H1 (cell line): ENCODE data around the gene RIPOR2. TPM values are rescaled to one million over a fixed set of nuclear protein-coding genes. Genes with fewer than 3 reads are reported as not detected.

Experiments
- CTCF ChIA-PET: fragments of 300-600 bp; sonication (Branson Sonifier 250); formaldehyde crosslinking; loops from one replicate; lab custom pipeline; 2021; ENCODE audit not compliant: partially characterized antibody; lab: Charles Lee
- POLR2A ChIA-PET: fragments of 300-600 bp; sonication (Branson Sonifier 250); formaldehyde crosslinking; loops from one replicate; lab custom pipeline; 2021; ENCODE audit warnings: inconsistent platforms; ENCODE audit not compliant: partially characterized antibody; lab: Charles Lee
- DNase-seq, 2 experiments: peaks; one replicate each; pipeline versions ENCODE4 v3.0.0 to v3.0.0-alpha.2; 2010 to 2022; ENCODE audit warnings: low spot score in 2 of 2, low read depth in 1 of 2, mixed read lengths in 1 of 2
- FAIRE-seq: peaks from 2 replicates; lab custom pipeline; 2011; peaks lifted over from hg19 to GRCh38; lab: Jason Lieb, UNC
- H2AFZ ChIP-seq: 2 replicates; pipeline ENCODE4 v1.8.1; 2012; ENCODE audit warnings: low read length, inconsistent platforms
- H2AK5ac ChIP-seq: 2 replicates; pipeline ENCODE4 v1.6.1; 2013; ENCODE audit warnings: low read depth, low read length
- H2BK120ac ChIP-seq: replicated peaks from 2 replicates; pipeline ENCODE3; 2013; ENCODE audit warnings: low read depth, low read length, inconsistent platforms
- H2BK12ac ChIP-seq: 2 replicates; pipeline ENCODE4 v1.6.1; 2013; ENCODE audit warnings: low read depth, low read length
- H2BK15ac ChIP-seq: 2 replicates; pipeline ENCODE4 v1.6.1; 2013; ENCODE audit warnings: low read length
- H2BK20ac ChIP-seq: 2 replicates; pipeline ENCODE4 v1.6.1; 2013; ENCODE audit warnings: low read length
- H2BK5ac ChIP-seq: 2 replicates; pipeline ENCODE4 v1.6.1; 2013; ENCODE audit warnings: low read depth, low read length
- H3K14ac ChIP-seq: 2 replicates; pipeline ENCODE4 v1.6.1; 2013; ENCODE audit warnings: inconsistent platforms; ENCODE audit not compliant: insufficient read length
- H3K18ac ChIP-seq: 2 replicates; pipeline ENCODE4 v1.6.1; 2013; ENCODE audit warnings: low read length; ENCODE audit errors: extremely low read depth
- H3K23ac ChIP-seq: 2 replicates; pipeline ENCODE4 v1.6.1; 2013; ENCODE audit warnings: inconsistent platforms; ENCODE audit not compliant: insufficient read length
- H3K23me2 ChIP-seq: 2 replicates; pipeline ENCODE4 v1.6.1; 2013; ENCODE audit warnings: low read depth, low read length
- H3K27ac ChIP-seq: 2 replicates; pipeline ENCODE4 v1.6.1; 2011; ENCODE audit warnings: low read depth, low read length, inconsistent platforms
- H3K27me3 ChIP-seq, 4 experiments: replicated peaks in 1 of 4; 1 replicate in 1 of 4; 2 replicates in 3 of 4; pipeline versions ENCODE4 v1.6.1 to v1.8.1; 2011 to 2013; ENCODE audit warnings: low read length in 3 of 4, mild to moderate bottlenecking in 3 of 4, inconsistent platforms in 2 of 4, mixed read lengths in 2 of 4, moderate library complexity in 1 of 4; ENCODE audit not compliant: control insufficient read depth in 3 of 4, insufficient read depth in 3 of 4; ENCODE audit errors: extremely low read depth in 1 of 4
- H3K36me3 ChIP-seq, 4 experiments: 2 replicates each; pipeline versions ENCODE4 v1.6.1 to v1.8.1; 2011 to 2013; ENCODE audit warnings: mild to moderate bottlenecking in 4 of 4, low read length in 3 of 4, moderate library complexity in 2 of 4, control low read depth in 1 of 4, inconsistent platforms in 1 of 4; ENCODE audit not compliant: insufficient read depth in 4 of 4, control insufficient read depth in 2 of 4
- H3K4ac ChIP-seq: replicated peaks from 2 replicates; pipeline ENCODE3; 2013; ENCODE audit warnings: low read length, low read depth, mixed read lengths, inconsistent platforms; ENCODE audit not compliant: insufficient read length
- H3K4me1 ChIP-seq, 4 experiments: replicated peaks in 1 of 4; 1 replicate in 1 of 4; 2 replicates in 3 of 4; pipeline versions ENCODE4 v1.6.1 to v1.8.1; 2011 to 2013; ENCODE audit warnings: low read length in 3 of 4, inconsistent platforms in 2 of 4, mixed read lengths in 1 of 4; ENCODE audit not compliant: insufficient read depth in 4 of 4, control insufficient read depth in 3 of 4
- H3K4me2 ChIP-seq, 2 experiments: 2 replicates each; pipeline versions ENCODE4 v1.6.1 to v1.8.1; 2011 to 2013; ENCODE audit warnings: low read depth in 2 of 2, low read length in 2 of 2, control low read depth in 1 of 2, inconsistent platforms in 1 of 2, mild to moderate bottlenecking in 1 of 2; ENCODE audit not compliant: insufficient read depth in 1 of 2
- H3K4me3 ChIP-seq, 4 experiments: fragments of 200-600, 300-600 bp in 1 of 4; sonication (generic), shearing (Covaris generic), sonication (Bioruptor Twin) in 1 of 4; 2 replicates each; pipeline versions ENCODE4 v1.5.1 to v1.8.1; 2011 to 2016; ENCODE audit warnings: low read length in 4 of 4, low read depth in 3 of 4, control low read depth in 2 of 4, inconsistent platforms in 2 of 4, mild to moderate bottlenecking in 2 of 4, mixed read lengths in 1 of 4, moderate library complexity in 1 of 4; ENCODE audit not compliant: insufficient read depth in 2 of 4; ENCODE audit errors: extremely low read depth in 1 of 4
- H3K56ac ChIP-seq: replicated peaks from 2 replicates; pipeline ENCODE3; 2013; ENCODE audit warnings: low read depth, mild to moderate bottlenecking, mixed read lengths, low read length, inconsistent platforms; ENCODE audit not compliant: insufficient read length
- H3K79me1 ChIP-seq: 2 replicates; pipeline ENCODE4 v1.6.1; 2013; ENCODE audit warnings: low read depth, low read length, control low read depth
- H3K79me2 ChIP-seq, 2 experiments: 2 replicates each; pipeline versions ENCODE4 v1.6.1 to v1.8.1; 2012 to 2013; ENCODE audit warnings: low read length in 2 of 2, mild to moderate bottlenecking in 2 of 2, inconsistent platforms in 1 of 2; ENCODE audit not compliant: insufficient read depth in 2 of 2, control insufficient read depth in 1 of 2
- H3K9ac ChIP-seq, 4 experiments: replicated peaks in 1 of 4; 1 replicate in 1 of 4; 2 replicates in 3 of 4; pipeline versions ENCODE4 v1.6.1 to v1.8.1; 2011 to 2013; ENCODE audit warnings: low read depth in 3 of 4, low read length in 3 of 4, control low read depth in 2 of 4, mild to moderate bottlenecking in 2 of 4, moderate library complexity in 2 of 4, inconsistent platforms in 1 of 4; ENCODE audit errors: extremely low read depth in 1 of 4
- H3K9me3 ChIP-seq, 2 experiments: 2 replicates each; pipeline versions ENCODE4 v1.6.1 to v1.8.1; 2012 to 2013; ENCODE audit warnings: mild to moderate bottlenecking in 2 of 2, moderate library complexity in 2 of 2, control low read depth in 1 of 2, inconsistent platforms in 1 of 2, low read depth in 1 of 2, low read length in 1 of 2, mixed read lengths in 1 of 2; ENCODE audit not compliant: insufficient read depth in 2 of 2
- H4K20me1 ChIP-seq, 2 experiments: replicated peaks in 1 of 2; 2 replicates each; pipeline versions ENCODE3 to v1.8.1; 2011 to 2013; ENCODE audit warnings: inconsistent platforms in 2 of 2, low read length in 2 of 2, mild to moderate bottlenecking in 1 of 2; ENCODE audit not compliant: insufficient read depth in 2 of 2, control insufficient read depth in 1 of 2
- H4K5ac ChIP-seq: 2 replicates; pipeline ENCODE4 v1.6.1; 2013; ENCODE audit warnings: low read length, low read depth, mixed read lengths, inconsistent platforms; ENCODE audit not compliant: insufficient read length
- H4K8ac ChIP-seq: 2 replicates; pipeline ENCODE4 v1.8.0; 2013; ENCODE audit warnings: mild to moderate bottlenecking, moderate library complexity, low read length, inconsistent platforms; ENCODE audit not compliant: insufficient read depth; ENCODE audit errors: extremely low read depth
- H4K91ac ChIP-seq: replicated peaks from 2 replicates; pipeline ENCODE3; 2013; ENCODE audit warnings: low read length, mixed read lengths, inconsistent platforms; ENCODE audit not compliant: insufficient read length
- BACH1 ChIP-seq: IDR thresholded peaks from 2 replicates; pipeline ENCODE4 v1.6.1; 2012; ENCODE audit warnings: low read length, improper control_type of control experiment
- CREB1 ChIP-seq: IDR thresholded peaks from 2 replicates; pipeline ENCODE4 v1.6.1; 2012; ENCODE audit warnings: inconsistent platforms
- EGR1 ChIP-seq: IDR thresholded peaks from 2 replicates; pipeline ENCODE4 v1.6.1; 2011; ENCODE audit warnings: low read depth, low read length, borderline replicate concordance
- GABPA ChIP-seq: IDR thresholded peaks from 2 replicates; pipeline ENCODE4 v1.6.1; 2011; ENCODE audit warnings: mild to moderate bottlenecking, low read length, moderate library complexity, borderline replicate concordance; ENCODE audit not compliant: insufficient read depth
- KDM5A ChIP-seq: fragments of 200-600 bp; IDR thresholded peaks from 2 replicates; pipeline ENCODE4 v1.7.1; 2012; ENCODE audit warnings: mild to moderate bottlenecking, low read length, inconsistent platforms, mixed read lengths
- PHF8 ChIP-seq: fragments of 200-600 bp; sonication (generic); conservative IDR thresholded peaks from 2 replicates; pipeline ENCODE4 v1.7.1; 2012; ENCODE audit warnings: low read depth, mild to moderate bottlenecking, inconsistent platforms, low read length, moderate library complexity
- SIRT6 ChIP-seq: IDR thresholded peaks from one replicate; pipeline ENCODE4 v1.7.1; 2012; ENCODE audit warnings: low read length, inconsistent platforms
- SIX5 ChIP-seq: IDR thresholded peaks from 2 replicates; pipeline ENCODE4 v1.6.1; 2011; ENCODE audit warnings: mild to moderate bottlenecking, low read depth, low read length
- SP2 ChIP-seq: IDR thresholded peaks from 2 replicates; pipeline ENCODE4 v1.6.1; 2012; ENCODE audit warnings: mild to moderate bottlenecking, low read length, inconsistent platforms
- WGBS, 2 experiments: shearing (Covaris generic) in 1 of 2; methylation state at CpG; one replicate each; pipeline versions ENCODE4 v1.1.6 to v1.1.7; 2013 to 2015; ENCODE audit warnings: low lambda C conversion rate in 2 of 2, mixed read lengths in 2 of 2, inconsistent platforms in 1 of 2, low coverage in 1 of 2, missing lambda C conversion rate in 1 of 2; ENCODE audit not compliant: insufficient replicate concordance in 2 of 2, insufficient coverage in 1 of 2, insufficient read length in 1 of 2; ENCODE audit errors: extremely low coverage in 1 of 2, missing lambda C conversion rate in 1 of 2; 5-methylcytosine and 5-hydroxymethylcytosine counted together
- polyA plus RNA-seq, 7 experiments: library from polyadenylated mRNA; depleted of rRNA in 3 of 7; stranded (reverse) in 5 of 7; unstranded in 2 of 7; fragments of >200 nt in 5 of 7; fragments of 200-250 nt in 2 of 7; gene quantifications; 1 replicate in 5 of 7; 2 replicates in 1 of 7; 4 replicates in 1 of 7; pipeline versions ENCODE4 v1.2.1 to v1.2.3, GENCODE V29; 2011 to 2013; ENCODE audit warnings: missing spikeins in 2 of 7, mixed read lengths in 2 of 7
- total RNA-seq: library from RNA; stranded (reverse); fragmentation: NEBNext Ultra II Directional; extraction: Animal tissue kit (Norgen Biotek cat#: 25700); gene quantifications from 2 replicates; pipeline ENCODE4 v1.2.1, GENCODE V29; 2021
- TF ChIP-seq, protein P1 (sequence below): IDR thresholded peaks from 2 replicates; pipeline ENCODE4 v1.6.1; 2011; ENCODE audit warnings: low read depth, mild to moderate bottlenecking, low read length; ENCODE audit not compliant: insufficient read depth

The RIPOR2 gene
- total and polyA plus RNA-seq, 2 of the 8 experiments (the other 6 are each of a cell fraction or from before 2014, with no cell fraction given) = 16.7 to 45.6 TPM

GRCh38 chr6:24838994-24839393, 96.8 kb downstream of the RIPOR2 start:
- Histone ChIP-seq H2BK15ac (no peak overlapping the region), H3K4me3 (no peak overlapping the region), H3K27ac (no peak overlapping the region), H3K4me1 (no peaks in the 10 kb centered on the region), H2BK12ac (no peak overlapping the region), H3K14ac (no peak overlapping the region), H3K4ac (no peak overlapping the region), H3K27me3 (no peaks in the 10 kb centered on the region), H4K5ac (no peak overlapping the region), H3K23me2 (no peaks in the 10 kb centered on the region), H3K18ac (no peak overlapping the region), H4K20me1 (no peaks in the 10 kb centered on the region), H3K4me2 (no peak overlapping the region), H3K9ac (no peak overlapping the region), H4K8ac (no peak overlapping the region), H2BK5ac (no peak overlapping the region), H2AFZ (no peak overlapping the region), H3K23ac (no peak overlapping the region), H2BK120ac (no peak overlapping the region), H2BK20ac (no peak overlapping the region), H3K36me3 (peaks cover 0 to 17% (median 5%) of the 10 kb centered on the region in 4 experiments; a peak in 5 of 8 replicates), H3K79me2 (no peaks in the 10 kb centered on the region), H2AK5ac (no peak overlapping the region), H3K79me1 (no peaks in the 10 kb centered on the region), H3K56ac (no peak overlapping the region), H4K91ac (no peak overlapping the region), H3K9me3 (no peaks in the 10 kb centered on the region)
- no peak for FAIRE-seq
- 95% methylated on average over 5 of the region's 5 CpGs; no CpG with 5 or more reads in 1 of the 2 experiments for WGBS, 2 experiments
- ChIA-PET CTCF (interaction anchor here (0.6 kb wide), 1 partner anchor 151 kb away, joined by 3 read pairs; no protein-coding TSS in a partner anchor), POLR2A (no interaction called here)
- no peak for DNase-seq
- TF ChIP-seq PHF8 (no peak), EGR1 (no peak), SP2 (no peak), SIRT6 (no peak), SIX5 (no peak), GABPA (no peak), KDM5A (no peak), CREB1 (no peak), BACH1 (no peak)
- TF ChIP-seq, protein P1, sequence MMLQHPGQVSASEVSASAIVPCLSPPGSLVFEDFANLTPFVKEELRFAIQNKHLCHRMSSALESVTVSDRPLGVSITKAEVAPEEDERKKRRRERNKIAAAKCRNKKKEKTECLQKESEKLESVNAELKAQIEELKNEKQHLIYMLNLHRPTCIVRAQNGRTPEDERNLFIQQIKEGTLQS = no peak
